ENCODE data around the gene KRT28. TPM values are rescaled to one million over a fixed set of nuclear protein-coding genes. Genes with fewer than 3 reads are reported as not detected.

Gene KRT28
- polyA plus RNA-seq, 3 donors = not detected

DNA sequence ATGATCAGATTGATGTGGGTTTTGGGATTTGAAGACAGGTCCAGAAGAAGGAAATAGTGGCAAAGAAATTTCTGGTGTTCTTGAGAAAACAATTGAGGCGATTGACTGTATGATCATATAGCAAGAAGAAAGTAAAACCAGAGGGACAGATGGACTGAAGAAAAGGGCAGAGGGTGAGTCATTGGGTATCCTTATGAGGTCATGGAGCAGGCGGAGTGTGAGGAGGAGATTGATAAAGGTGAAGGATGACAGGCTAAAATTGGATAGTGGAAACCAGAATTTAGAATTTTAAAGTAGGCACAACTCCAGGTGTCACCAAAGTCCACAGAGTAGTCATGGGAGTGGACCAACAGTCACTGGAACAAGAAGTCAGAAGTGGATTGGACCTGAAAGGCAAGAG lies 1.4 kb upstream of the KRT28 start:
- 92% methylated on average over 2 of the region's 2 CpGs for WGBS (ENCODE audit: insufficient coverage)
- no peak overlapping the region for H3K4me3 ChIP-seq (replicated peaks in 1 of 3; ENCODE audit: low read depth in 2 of 3, low read length in 3 of 3)

GRCh38 chr17:40800381-40800780 lies 622 bp upstream of the KRT28 start:
- Mint-ChIP-seq H3K9me3 (no peaks in the 10 kb centered on the region), H3K4me1 (no peaks in the 10 kb centered on the region), H3K4me3 (no peak overlapping the region), H3K27ac (no peak overlapping the region), H3K36me3 (no peaks in the 10 kb centered on the region), H3K27me3 (ENCODE audit: low read depth in 3 of 3) (peaks cover 13 to 25% (median 22%) of the 10 kb centered on the region in 3 donors)
- H3K9me3 ChIP-seq (replicated peaks in 1 of 2; ENCODE audit: control insufficient read depth in 1 of 2, insufficient read depth in 1 of 2, low read length in 2 of 2) = no peaks in the 10 kb centered on the region
- no peak overlapping the region for H3K27ac ChIP-seq (ENCODE audit: low read depth in 1 of 2, low read length in 2 of 2)
- DNase-seq = no peak
- H3K79me2 ChIP-seq (ENCODE audit: insufficient read depth, low read length) = no peaks in the 10 kb centered on the region
- H3K4me2 ChIP-seq (replicated peaks; ENCODE audit: extremely low read depth, low read length, poor library complexity, severe bottlenecking) = no peak overlapping the region
- no peak overlapping the region for H3K9ac ChIP-seq (ENCODE audit: insufficient read depth, low read length, poor library complexity, severe bottlenecking)
- no peaks in the 10 kb centered on the region for H3K36me3 ChIP-seq (replicated peaks in 1 of 2; ENCODE audit: control insufficient read depth in 1 of 2, insufficient read depth in 2 of 2, low read length in 2 of 2)
- no peak overlapping the region for H3K4me3 ChIP-seq (replicated peaks in 1 of 3; ENCODE audit: low read depth in 2 of 3, low read length in 3 of 3)
- intact Hi-C loops (cut with micrococcal nuclease) = loop anchor here (5.0 kb wide), 1 partner anchor 847 kb away; no protein-coding TSS in a partner anchor
- no peaks in the 10 kb centered on the region for H4K20me1 ChIP-seq (ENCODE audit: insufficient read depth, low read length)
- peaks cover 19 to 32% of the 10 kb centered on the region in 2 donors for H3K27me3 ChIP-seq (ENCODE audit: control insufficient read depth in 2 of 2, insufficient read depth in 2 of 2, low read length in 2 of 2)
- H3K4me1 ChIP-seq (ENCODE audit: control insufficient read depth in 1 of 2, insufficient read depth in 2 of 2, low read length in 2 of 2) = no peaks in the 10 kb centered on the region
- 38% methylated on average over 1 of the region's 1 CpG for WGBS (ENCODE audit: insufficient coverage)
- TF ChIP-seq, protein P1, sequence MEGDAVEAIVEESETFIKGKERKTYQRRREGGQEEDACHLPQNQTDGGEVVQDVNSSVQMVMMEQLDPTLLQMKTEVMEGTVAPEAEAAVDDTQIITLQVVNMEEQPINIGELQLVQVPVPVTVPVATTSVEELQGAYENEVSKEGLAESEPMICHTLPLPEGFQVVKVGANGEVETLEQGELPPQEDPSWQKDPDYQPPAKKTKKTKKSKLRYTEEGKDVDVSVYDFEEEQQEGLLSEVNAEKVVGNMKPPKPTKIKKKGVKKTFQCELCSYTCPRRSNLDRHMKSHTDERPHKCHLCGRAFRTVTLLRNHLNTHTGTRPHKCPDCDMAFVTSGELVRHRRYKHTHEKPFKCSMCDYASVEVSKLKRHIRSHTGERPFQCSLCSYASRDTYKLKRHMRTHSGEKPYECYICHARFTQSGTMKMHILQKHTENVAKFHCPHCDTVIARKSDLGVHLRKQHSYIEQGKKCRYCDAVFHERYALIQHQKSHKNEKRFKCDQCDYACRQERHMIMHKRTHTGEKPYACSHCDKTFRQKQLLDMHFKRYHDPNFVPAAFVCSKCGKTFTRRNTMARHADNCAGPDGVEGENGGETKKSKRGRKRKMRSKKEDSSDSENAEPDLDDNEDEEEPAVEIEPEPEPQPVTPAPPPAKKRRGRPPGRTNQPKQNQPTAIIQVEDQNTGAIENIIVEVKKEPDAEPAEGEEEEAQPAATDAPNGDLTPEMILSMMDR (IDR thresholded peaks at IDR 0.05) = no peak
- no peak overlapping the region for H2AFZ ChIP-seq (ENCODE audit: insufficient read depth, low read depth, low read length, poor library complexity, severe bottlenecking)

More for the DNA sequence above, 1.4 kb upstream of the KRT28 start:
- Mint-ChIP-seq H3K4me1 (no peaks in the 10 kb centered on the region), H3K27me3 (ENCODE audit: low read depth in 3 of 3) (peaks cover 17 to 26% (median 23%) of the 10 kb centered on the region in 3 donors), H3K36me3 (no peaks in the 10 kb centered on the region), H3K27ac (no peak overlapping the region), H3K9me3 (no peaks in the 10 kb centered on the region), H3K4me3 (no peak overlapping the region)
- no peak for DNase-seq
- no peaks in the 10 kb centered on the region for H3K79me2 ChIP-seq (ENCODE audit: insufficient read depth, low read length)
- TF ChIP-seq, protein P1 (IDR thresholded peaks at IDR 0.05) = no peak
- no peak overlapping the region for H3K4me2 ChIP-seq (replicated peaks; ENCODE audit: extremely low read depth, low read length, poor library complexity, severe bottlenecking)
- peaks cover 24 to 29% of the 10 kb centered on the region in 2 donors for H3K27me3 ChIP-seq (ENCODE audit: control insufficient read depth in 2 of 2, insufficient read depth in 2 of 2, low read length in 2 of 2)
- H3K4me1 ChIP-seq (ENCODE audit: control insufficient read depth in 1 of 2, insufficient read depth in 2 of 2, low read length in 2 of 2) = no peaks in the 10 kb centered on the region
- H3K27ac ChIP-seq (ENCODE audit: low read depth in 1 of 2, low read length in 2 of 2) = no peak overlapping the region
- intact Hi-C loops (cut with micrococcal nuclease) = loop anchor here (5.0 kb wide), 1 partner anchor 846 kb away; no protein-coding TSS in a partner anchor
- no peaks in the 10 kb centered on the region for H3K9me3 ChIP-seq (replicated peaks in 1 of 2; ENCODE audit: control insufficient read depth in 1 of 2, insufficient read depth in 1 of 2, low read length in 2 of 2)
- no peak overlapping the region for H3K9ac ChIP-seq (ENCODE audit: insufficient read depth, low read length, poor library complexity, severe bottlenecking)
- H3K36me3 ChIP-seq (replicated peaks in 1 of 2; ENCODE audit: control insufficient read depth in 1 of 2, insufficient read depth in 2 of 2, low read length in 2 of 2) = no peaks in the 10 kb centered on the region
- H2AFZ ChIP-seq (ENCODE audit: insufficient read depth, low read depth, low read length, poor library complexity, severe bottlenecking) = no peak overlapping the region
- no peaks in the 10 kb centered on the region for H4K20me1 ChIP-seq (ENCODE audit: insufficient read depth, low read length)

Measured in CD14-positive monocyte (primary cell).